ENCODE measurements around the gene ANKRD27. TPM values are rescaled to one million over a fixed set of nuclear protein-coding genes. Genes with fewer than 3 reads are reported as not detected.

The ANKRD27 gene
- total and polyA plus RNA-seq, 10 of the 15 experiments (the other 5 are each of a cell fraction or from before 2014, with no cell fraction given): 2.8 to 49.9 (median 28.5) TPM

DNA sequence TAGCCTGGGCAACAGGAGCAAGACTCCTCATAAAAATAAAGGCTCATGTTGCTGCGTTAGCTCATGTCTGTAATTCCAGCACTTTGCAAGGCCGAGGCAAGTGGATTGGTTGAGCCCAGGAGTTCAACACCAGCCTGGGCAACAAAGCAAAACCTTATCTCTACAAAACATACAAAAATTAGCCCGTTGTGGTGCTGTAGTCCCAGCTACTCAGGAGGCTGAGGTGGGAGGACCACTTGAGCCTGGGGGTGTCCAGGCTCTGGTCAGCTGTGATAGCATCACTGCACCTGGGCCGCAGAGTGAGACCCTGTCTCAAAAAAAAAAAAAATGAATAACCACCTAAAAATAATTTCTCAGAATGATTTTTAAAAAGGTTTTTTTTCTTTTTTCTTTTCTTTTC lies 12.7 kb upstream of the ANKRD27 start:
- in situ Hi-C loops (cut with MboI) (no loop called here), intact Hi-C loops (cut with micrococcal nuclease; ENCODE audit: unreplicated experiment) (no loop called here)
- Histone ChIP-seq H3K27ac (ENCODE audit: control insufficient read depth, insufficient read depth) (no peak overlapping the region), H3K4me3 (no peak overlapping the region), H2AFZ (ENCODE audit: control insufficient read depth, low read depth, low read length) (no peak overlapping the region), H3K4me1 (ENCODE audit: control insufficient read depth, insufficient read depth, low read length) (peaks cover 6% of the 10 kb centered on the region; the same call in 1 of the 2 replicates), H3K4me2 (ENCODE audit: control insufficient read depth, insufficient read depth) (no peak overlapping the region), H3K36me3 (ENCODE audit: control insufficient read depth in 2 of 2, insufficient read depth in 2 of 2, low read length in 1 of 2) (no peaks in the 10 kb centered on the region), H3K9ac (ENCODE audit: control insufficient read depth, insufficient read depth, low read length) (no peak overlapping the region), H3K9me3 (replicated peaks; ENCODE audit: control insufficient read depth, insufficient read depth, low read length) (no peaks in the 10 kb centered on the region), H3K27me3 (replicated peaks in 1 of 2; ENCODE audit: control insufficient read depth in 2 of 2, insufficient read depth in 2 of 2, low read length in 1 of 2) (no peaks in the 10 kb centered on the region), H4K20me1 (ENCODE audit: control insufficient read depth, insufficient read depth) (no peaks in the 10 kb centered on the region), H3K79me2 (ENCODE audit: control insufficient read depth, insufficient read depth, low read length) (peaks cover 16% of the 10 kb centered on the region)
- DNase-seq (ENCODE audit: low read depth, low spot score) (no peak), ATAC-seq (no peak), FAIRE-seq (no peak)
- WGBS (ENCODE audit: insufficient coverage, insufficient replicate concordance, low lambda C conversion rate, missing lambda C conversion rate): 88% methylated on average over 4 of the region's 4 CpGs
- SMC1A ChIA-PET (ENCODE audit: uncharacterized antibody, unreplicated experiment): interaction anchor here (1.2 kb wide), 1 partner anchor 88 kb away, joined by 3 read pairs; no protein-coding TSS in a partner anchor
- TF ChIP-seq, protein P1, sequence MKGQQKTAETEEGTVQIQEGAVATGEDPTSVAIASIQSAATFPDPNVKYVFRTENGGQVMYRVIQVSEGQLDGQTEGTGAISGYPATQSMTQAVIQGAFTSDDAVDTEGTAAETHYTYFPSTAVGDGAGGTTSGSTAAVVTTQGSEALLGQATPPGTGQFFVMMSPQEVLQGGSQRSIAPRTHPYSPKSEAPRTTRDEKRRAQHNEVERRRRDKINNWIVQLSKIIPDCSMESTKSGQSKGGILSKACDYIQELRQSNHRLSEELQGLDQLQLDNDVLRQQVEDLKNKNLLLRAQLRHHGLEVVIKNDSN (IDR thresholded peaks at IDR 0.05; ENCODE audit: borderline replicate concordance, extremely low read length, insufficient read depth, low read depth, low read length): no peak
- no peak for TF ChIP-seq SIX5 (IDR thresholded peaks at IDR 0.05; ENCODE audit: low read depth, low read length, severe bottlenecking)
- TF ChIP-seq HDGF (IDR thresholded peaks at IDR 0.05): no peak
- TF ChIP-seq, protein P2, sequence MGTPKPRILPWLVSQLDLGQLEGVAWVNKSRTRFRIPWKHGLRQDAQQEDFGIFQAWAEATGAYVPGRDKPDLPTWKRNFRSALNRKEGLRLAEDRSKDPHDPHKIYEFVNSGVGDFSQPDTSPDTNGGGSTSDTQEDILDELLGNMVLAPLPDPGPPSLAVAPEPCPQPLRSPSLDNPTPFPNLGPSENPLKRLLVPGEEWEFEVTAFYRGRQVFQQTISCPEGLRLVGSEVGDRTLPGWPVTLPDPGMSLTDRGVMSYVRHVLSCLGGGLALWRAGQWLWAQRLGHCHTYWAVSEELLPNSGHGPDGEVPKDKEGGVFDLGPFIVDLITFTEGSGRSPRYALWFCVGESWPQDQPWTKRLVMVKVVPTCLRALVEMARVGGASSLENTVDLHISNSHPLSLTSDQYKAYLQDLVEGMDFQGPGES (IDR thresholded peaks at IDR 0.05): no peak
- TF ChIP-seq GATAD2B (conservative IDR thresholded peaks at IDR 0.05; ENCODE audit: low read depth): no peak
- TF ChIP-seq CBFB (IDR thresholded peaks at IDR 0.05; ENCODE audit: low read depth): no peak
- no peak for TF ChIP-seq JUNB (IDR thresholded peaks at IDR 0.05)
- TF ChIP-seq, protein P3, sequence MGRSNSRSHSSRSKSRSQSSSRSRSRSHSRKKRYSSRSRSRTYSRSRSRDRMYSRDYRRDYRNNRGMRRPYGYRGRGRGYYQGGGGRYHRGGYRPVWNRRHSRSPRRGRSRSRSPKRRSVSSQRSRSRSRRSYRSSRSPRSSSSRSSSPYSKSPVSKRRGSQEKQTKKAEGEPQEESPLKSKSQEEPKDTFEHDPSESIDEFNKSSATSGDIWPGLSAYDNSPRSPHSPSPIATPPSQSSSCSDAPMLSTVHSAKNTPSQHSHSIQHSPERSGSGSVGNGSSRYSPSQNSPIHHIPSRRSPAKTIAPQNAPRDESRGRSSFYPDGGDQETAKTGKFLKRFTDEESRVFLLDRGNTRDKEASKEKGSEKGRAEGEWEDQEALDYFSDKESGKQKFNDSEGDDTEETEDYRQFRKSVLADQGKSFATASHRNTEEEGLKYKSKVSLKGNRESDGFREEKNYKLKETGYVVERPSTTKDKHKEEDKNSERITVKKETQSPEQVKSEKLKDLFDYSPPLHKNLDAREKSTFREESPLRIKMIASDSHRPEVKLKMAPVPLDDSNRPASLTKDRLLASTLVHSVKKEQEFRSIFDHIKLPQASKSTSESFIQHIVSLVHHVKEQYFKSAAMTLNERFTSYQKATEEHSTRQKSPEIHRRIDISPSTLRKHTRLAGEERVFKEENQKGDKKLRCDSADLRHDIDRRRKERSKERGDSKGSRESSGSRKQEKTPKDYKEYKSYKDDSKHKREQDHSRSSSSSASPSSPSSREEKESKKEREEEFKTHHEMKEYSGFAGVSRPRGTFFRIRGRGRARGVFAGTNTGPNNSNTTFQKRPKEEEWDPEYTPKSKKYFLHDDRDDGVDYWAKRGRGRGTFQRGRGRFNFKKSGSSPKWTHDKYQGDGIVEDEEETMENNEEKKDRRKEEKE (IDR thresholded peaks at IDR 0.05): no peak
- no peak for TF ChIP-seq SMARCA5 (IDR thresholded peaks at IDR 0.05)
- no peak for TF ChIP-seq NR2C1 (IDR thresholded peaks at IDR 0.05)
- TF ChIP-seq SUPT20H (IDR thresholded peaks at IDR 0.05; ENCODE audit: borderline replicate concordance, control insufficient read depth, low read depth, low read length): no peak
- TF ChIP-seq RBBP5 (conservative IDR thresholded peaks at IDR 0.05): no peak
- TF ChIP-seq BMI1 (IDR thresholded peaks at IDR 0.05; ENCODE audit: borderline replicate concordance): no peak
- TF ChIP-seq, protein P4, sequence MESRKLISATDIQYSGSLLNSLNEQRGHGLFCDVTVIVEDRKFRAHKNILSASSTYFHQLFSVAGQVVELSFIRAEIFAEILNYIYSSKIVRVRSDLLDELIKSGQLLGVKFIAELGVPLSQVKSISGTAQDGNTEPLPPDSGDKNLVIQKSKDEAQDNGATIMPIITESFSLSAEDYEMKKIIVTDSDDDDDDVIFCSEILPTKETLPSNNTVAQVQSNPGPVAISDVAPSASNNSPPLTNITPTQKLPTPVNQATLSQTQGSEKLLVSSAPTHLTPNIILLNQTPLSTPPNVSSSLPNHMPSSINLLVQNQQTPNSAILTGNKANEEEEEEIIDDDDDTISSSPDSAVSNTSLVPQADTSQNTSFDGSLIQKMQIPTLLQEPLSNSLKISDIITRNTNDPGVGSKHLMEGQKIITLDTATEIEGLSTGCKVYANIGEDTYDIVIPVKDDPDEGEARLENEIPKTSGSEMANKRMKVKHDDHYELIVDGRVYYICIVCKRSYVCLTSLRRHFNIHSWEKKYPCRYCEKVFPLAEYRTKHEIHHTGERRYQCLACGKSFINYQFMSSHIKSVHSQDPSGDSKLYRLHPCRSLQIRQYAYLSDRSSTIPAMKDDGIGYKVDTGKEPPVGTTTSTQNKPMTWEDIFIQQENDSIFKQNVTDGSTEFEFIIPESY (IDR thresholded peaks at IDR 0.05): no peak
- TF ChIP-seq RB1 (IDR thresholded peaks at IDR 0.05; ENCODE audit: borderline replicate concordance): no peak
- TF ChIP-seq TBL1XR1 (IDR thresholded peaks at IDR 0.05; ENCODE audit: low read depth, low read length): no peak
- no peak for TF ChIP-seq CBX5 (IDR thresholded peaks at IDR 0.05; ENCODE audit: low read depth)
- POLR2A ChIA-PET: interaction anchor here (0.7 kb wide), 1 partner anchor 412 kb away, joined by 3 read pairs; no protein-coding TSS in a partner anchor
- CTCF ChIA-PET: interaction anchor here (1.0 kb wide), 1 partner anchor 14 kb away, joined by 4 read pairs; no protein-coding TSS in a partner anchor
- RAD21 ChIA-PET (ENCODE audit: unreplicated experiment): no interaction called here
- BruUV-seq (replicated peaks): no TSS peak

All from GM12878 (cell line).